Right hindlimb (tissue), 1 donor: ENCODE results near the gene KISS1.

ENCODE experiments used
- DNase-seq: peaks from one replicate; pipeline ENCODE4 v3.0.0-alpha.2; 2018

KISS1 gene

GRCh38 chr1:204153667-204154066, 42.6 kb downstream of the KISS1 start:
- DNase-seq: no peak

- no peak for DNase-seq
Measured at GRCh38 chr1:204152310-204153044, 43.8 kb downstream of the KISS1 start.

GRCh38 chr1:204151552-204152309, 44.6 kb downstream of the KISS1 start, which contains the start of gene ETNK2:
Gene ETNK2, minus strand, starts transcription at chr1:204152044. Its CDS starts 192 bp downstream, at chr1:204151852.
- DNase-seq: peak; percentile 86

- peak; percentile 53 for DNase-seq
Measured at GRCh38 chr1:204150702-204151551, 45.4 kb downstream of the KISS1 start.

- no peak for DNase-seq
Measured at GRCh38 chr1:204149635-204150565, 46.4 kb downstream of the KISS1 start.

- no peak for DNase-seq
Measured at GRCh38 chr1:204149107-204149506, 47.2 kb downstream of the KISS1 start.

- DNase-seq: no peak
Measured at GRCh38 chr1:204147406-204148383, 48.6 kb downstream of the KISS1 start.

GRCh38 chr1:204146965-204147364, 49.3 kb downstream of the KISS1 start:
- no peak for DNase-seq

- no peak for DNase-seq
Measured at GRCh38 chr1:204146309-204146708, 50.0 kb downstream of the KISS1 start.

GRCh38 chr1:204145033-204145504, 51.2 kb downstream of the KISS1 start:
- no peak for DNase-seq

GRCh38 chr1:204143276-204144041, 52.8 kb downstream of the KISS1 start:
- DNase-seq: no peak

- DNase-seq: no peak
Measured at GRCh38 chr1:204142032-204142974, 54.0 kb downstream of the KISS1 start.

GRCh38 chr1:204141131-204141530, 55.2 kb downstream of the KISS1 start:
- DNase-seq: no peak
